OCI-LY1 (cell line): ENCODE results near the gene CDX2.

Experiments used
- H2AFZ ChIP-seq: fragments of 200-600 bp; sonication (generic), shearing (Covaris generic); 2 replicates; pipeline ENCODE4 v1.6.0; 2014; ENCODE audit warnings: antibody characterized with exemption, mild to moderate bottlenecking, low read length
- H3F3A ChIP-seq: fragments of 200-600 bp; sonication (generic), shearing (Covaris generic); 2 replicates; pipeline ENCODE4 v1.6.0; 2014; ENCODE audit warnings: mild to moderate bottlenecking, antibody characterized with exemption, low read length, moderate library complexity; ENCODE audit not compliant: insufficient read depth
- H3K27ac ChIP-seq: fragments of 200-600 bp; sonication (generic); 2 replicates; pipeline ENCODE4 v1.5.1; 2014; ENCODE audit warnings: low read length, mixed run types, mild to moderate bottlenecking, low read depth; ENCODE audit not compliant: poor library complexity, severe bottlenecking
- H3K27me3 ChIP-seq: fragments of 200-600 bp; sonication (generic); 2 replicates; pipeline ENCODE4 v1.6.0; 2014; ENCODE audit warnings: antibody characterized with exemption, mild to moderate bottlenecking, low read length, moderate library complexity; ENCODE audit not compliant: insufficient read depth
- H3K36me3 ChIP-seq: fragments of 200-600 bp; sonication (generic); 2 replicates; pipeline ENCODE4 v1.6.1; 2014; ENCODE audit warnings: mild to moderate bottlenecking, antibody characterized with exemption, low read length, moderate library complexity, mixed read lengths; ENCODE audit not compliant: insufficient read depth
- H3K4me1 ChIP-seq: fragments of 200-600 bp; sonication (generic); 2 replicates; pipeline ENCODE4 v1.5.1; 2014; ENCODE audit warnings: mild to moderate bottlenecking, low read length, moderate library complexity; ENCODE audit not compliant: insufficient read depth, severe bottlenecking
- H3K4me2 ChIP-seq: fragments of 200-600 bp; sonication (generic), shearing (Covaris generic); 2 replicates; pipeline ENCODE4 v1.6.1; 2014; ENCODE audit warnings: low read length
- H3K4me3 ChIP-seq: fragments of 200-600 bp; sonication (generic); 2 replicates; pipeline ENCODE4 v1.5.1; 2014; ENCODE audit warnings: low read length, low read depth, mild to moderate bottlenecking, mixed read lengths; ENCODE audit not compliant: poor library complexity, severe bottlenecking
- H3K79me2 ChIP-seq: fragments of 200-600 bp; shearing (Covaris generic); 2 replicates; pipeline ENCODE4 v1.6.1; 2016; ENCODE audit warnings: mixed run types, low read length, mixed read lengths; ENCODE audit not compliant: insufficient read depth
- H3K9ac ChIP-seq: fragments of 200-600 bp; sonication (generic), shearing (Covaris generic); 2 replicates; pipeline ENCODE4 v1.6.1; 2014; ENCODE audit warnings: mild to moderate bottlenecking, low read length, mixed read lengths
- H3K9me2 ChIP-seq: fragments of 200-600 bp; sonication (generic), shearing (Covaris generic); 2 replicates; pipeline ENCODE4 v1.6.1; 2014; ENCODE audit warnings: low read depth, mild to moderate bottlenecking, low read length, mixed read lengths
- H3K9me3 ChIP-seq: fragments of 200-600 bp; shearing (Covaris generic); 2 replicates; pipeline ENCODE4 v1.6.1; 2014; ENCODE audit warnings: low read length, mixed read lengths
- H4K20me1 ChIP-seq: fragments of 200-600 bp; sonication (generic), shearing (Covaris generic); 2 replicates; pipeline ENCODE4 v1.6.0; 2016; ENCODE audit warnings: mild to moderate bottlenecking, low read length; ENCODE audit not compliant: insufficient read depth
- CTCF ChIP-seq: fragments of 200-600 bp; sonication (generic), shearing (Covaris generic); IDR thresholded peaks from 2 replicates; pipeline ENCODE4 v1.5.1; 2017; ENCODE audit warnings: mild to moderate bottlenecking, antibody characterized with exemption, low read length, moderate library complexity, mixed read lengths
- EZH2 ChIP-seq: fragments of 200-600 bp; sonication (generic), shearing (Covaris generic); IDR thresholded peaks from 2 replicates; pipeline ENCODE4 v1.8.0; 2017; ENCODE audit warnings: borderline replicate concordance, mixed run types, mild to moderate bottlenecking, antibody characterized with exemption, low read length, moderate library complexity, mixed read lengths

The CDX2 gene

GRCh38 chr13:27978301-27978968 lies 9.3 kb upstream of the CDX2 start:
- no peaks in the 10 kb centered on the region for H3K79me2 ChIP-seq
- H3K4me1 ChIP-seq = no peaks in the 10 kb centered on the region
- no peaks in the 10 kb centered on the region for H3F3A ChIP-seq
- no peak overlapping the region for H2AFZ ChIP-seq
- no peak overlapping the region for H3K4me2 ChIP-seq
- no peak overlapping the region for H3K9ac ChIP-seq
- 0 out of 2 replicates have a peak, but pooled peaks cover 4% of the 10 kb centered on the region for H3K27me3 ChIP-seq
- H3K36me3 ChIP-seq = no peaks in the 10 kb centered on the region
- H4K20me1 ChIP-seq = no peaks in the 10 kb centered on the region
- H3K9me3 ChIP-seq = no peaks in the 10 kb centered on the region
- TF ChIP-seq CTCF (no peak), EZH2 (no peak)
- H3K4me3 ChIP-seq = no peak overlapping the region
- H3K27ac ChIP-seq = no peak overlapping the region
- no peaks in the 10 kb centered on the region for H3K9me2 ChIP-seq

- Histone ChIP-seq H3K4me3 (no peak overlapping the region), H3K27ac (no peak overlapping the region), H3K9me2 (no peaks in the 10 kb centered on the region), H3F3A (no peaks in the 10 kb centered on the region), H3K9ac (no peak overlapping the region), H3K4me1 (no peaks in the 10 kb centered on the region), H3K4me2 (no peak overlapping the region), H3K9me3 (no peaks in the 10 kb centered on the region), H3K79me2 (no peaks in the 10 kb centered on the region), H3K27me3 (0 out of 2 replicates have a peak, but pooled peaks cover 4% of the 10 kb centered on the region), H2AFZ (no peak overlapping the region), H3K36me3 (no peaks in the 10 kb centered on the region), H4K20me1 (no peaks in the 10 kb centered on the region)
- TF ChIP-seq EZH2 = no peak
- TF ChIP-seq CTCF = no peak
Observed at GRCh38 chr13:27977476-27978300, 8.6 kb upstream of the CDX2 start.

GRCh38 chr13:27976362-27977091 lies 7.4 kb upstream of the CDX2 start:
- no peaks in the 10 kb centered on the region for H3K4me1 ChIP-seq
- no peak overlapping the region for H3K27ac ChIP-seq
- H3F3A ChIP-seq = no peaks in the 10 kb centered on the region
- H3K4me3 ChIP-seq = no peak overlapping the region
- no peaks in the 10 kb centered on the region for H3K79me2 ChIP-seq
- no peak overlapping the region for H3K4me2 ChIP-seq
- TF ChIP-seq EZH2 (no peak), CTCF (no peak)
- no peak overlapping the region for H3K9ac ChIP-seq
- H3K9me3 ChIP-seq = no peaks in the 10 kb centered on the region
- 0 out of 2 replicates have a peak, but pooled peaks cover 4% of the 10 kb centered on the region for H3K27me3 ChIP-seq
- no peaks in the 10 kb centered on the region for H3K36me3 ChIP-seq
- H2AFZ ChIP-seq = no peak overlapping the region
- no peaks in the 10 kb centered on the region for H4K20me1 ChIP-seq
- no peaks in the 10 kb centered on the region for H3K9me2 ChIP-seq
